Neural cell (in vitro differentiated cells): Measurements from ENCODE around the gene RELT. TPM values are rescaled to one million over a fixed set of nuclear protein-coding genes. Genes with fewer than 3 reads are reported as not detected.

Source experiments
- H2AFZ ChIP-seq: fragments of 200-600, 300-800 bp; sonication (generic), shearing (Covaris generic); 2 replicates; pipeline ENCODE4 v1.6.0; 2014; ENCODE audit warnings: low read depth, mild to moderate bottlenecking, antibody characterized with exemption, low read length, moderate library complexity
- H3F3A ChIP-seq: fragments of 200-600 bp; shearing (Covaris generic); 2 replicates; pipeline ENCODE4 v1.6.1; 2016; ENCODE audit warnings: mild to moderate bottlenecking, moderate library complexity, mixed read lengths, antibody characterized with exemption, low read length; ENCODE audit not compliant: insufficient read depth, poor library complexity, severe bottlenecking
- H3K27ac ChIP-seq: fragments of 200-600, 300-800 bp; sonication (generic), shearing (Covaris generic); 2 replicates; pipeline ENCODE4 v1.5.1; 2014; ENCODE audit warnings: mild to moderate bottlenecking, low read length, moderate library complexity
- H3K27me3 ChIP-seq: fragments of 300-800, 200-600 bp; sonication (generic), shearing (Covaris generic); 2 replicates; pipeline ENCODE4 v1.6.0; 2014; ENCODE audit warnings: mild to moderate bottlenecking, low read depth, low read length, moderate library complexity; ENCODE audit not compliant: insufficient read depth
- H3K36me3 ChIP-seq: fragments of 300-800, 200-600 bp; sonication (generic), shearing (Covaris generic); 2 replicates; pipeline ENCODE4 v1.5.1; 2014; ENCODE audit warnings: mild to moderate bottlenecking, antibody characterized with exemption, low read length, moderate library complexity; ENCODE audit not compliant: insufficient read depth
- H3K4me2 ChIP-seq: fragments of 300-800, 200-600 bp; sonication (generic), shearing (Covaris generic); 2 replicates; pipeline ENCODE4 v1.6.0; 2014; ENCODE audit warnings: mild to moderate bottlenecking, low read length
- H3K4me3 ChIP-seq: fragments of 300-800, 200-600 bp; sonication (generic), shearing (Covaris generic); 2 replicates; pipeline ENCODE4 v1.5.1; 2014; ENCODE audit warnings: mild to moderate bottlenecking, low read length, moderate library complexity
- H3K79me2 ChIP-seq: fragments of 200-600 bp; shearing (Covaris generic); replicated peaks from 2 replicates; pipeline ENCODE4 v1.6.0; 2014; ENCODE audit warnings: mild to moderate bottlenecking, low read length, moderate library complexity; ENCODE audit not compliant: insufficient read depth
- H3K9ac ChIP-seq: fragments of 300-800, 200-600 bp; sonication (generic), shearing (Covaris generic); 2 replicates; pipeline ENCODE4 v1.6.1; 2016; ENCODE audit warnings: mild to moderate bottlenecking, low read length, mixed read lengths
- H3K9me2 ChIP-seq: fragments of 200-600 bp; shearing (Covaris generic); 2 replicates; pipeline ENCODE4 v1.6.1; 2016; ENCODE audit warnings: mild to moderate bottlenecking, low read length, mixed read lengths; ENCODE audit not compliant: insufficient read depth
- H3K9me3 ChIP-seq: fragments of 200-600, 300-800 bp; sonication (generic), shearing (Covaris generic); 2 replicates; pipeline ENCODE4 v1.6.1; 2016; ENCODE audit warnings: mild to moderate bottlenecking, mixed run types, low read length, moderate library complexity, mixed read lengths
- H4K20me1 ChIP-seq: fragments of 200-600 bp; shearing (Covaris generic); 2 replicates; pipeline ENCODE4 v1.6.1; 2016; ENCODE audit warnings: mild to moderate bottlenecking, mixed run types; ENCODE audit not compliant: insufficient read depth
- EP300 ChIP-seq: fragments of 450-650 bp; conservative IDR thresholded peaks from 2 replicates; pipeline ENCODE4 v1.6.1; 2014; ENCODE audit warnings: antibody characterized with exemption, mild to moderate bottlenecking, moderate library complexity; ENCODE audit not compliant: poor library complexity, severe bottlenecking
- EZH2 ChIP-seq: fragments of 200-600, 300-800 bp; shearing (Covaris generic), sonication (generic); IDR thresholded peaks from 2 replicates; pipeline ENCODE4 v1.6.1; 2014; ENCODE audit warnings: antibody characterized with exemption, low read length, borderline replicate concordance, mild to moderate bottlenecking; ENCODE audit not compliant: insufficient read depth, poor library complexity, severe bottlenecking
- MXI1 ChIP-seq: fragments of 450-650 bp; conservative IDR thresholded peaks from 2 replicates; pipeline ENCODE4 v1.6.1; 2014; ENCODE audit warnings: antibody characterized with exemption, mild to moderate bottlenecking; ENCODE audit not compliant: poor library complexity, severe bottlenecking
- POLR2AphosphoS5 ChIP-seq: IDR thresholded peaks from 2 replicates; pipeline ENCODE4 v1.6.1; 2012
- RAD21 ChIP-seq: fragments of 450-650 bp; conservative IDR thresholded peaks from 2 replicates; pipeline ENCODE4 v1.6.1; 2014; ENCODE audit warnings: antibody characterized with exemption, mild to moderate bottlenecking, moderate library complexity
- SMC3 ChIP-seq: fragments of 450-650 bp; conservative IDR thresholded peaks from 2 replicates; pipeline ENCODE4 v1.6.1; 2014; ENCODE audit warnings: antibody characterized with exemption, mild to moderate bottlenecking, moderate library complexity; ENCODE audit not compliant: poor library complexity
- TAF1 ChIP-seq: IDR thresholded peaks from 2 replicates; pipeline ENCODE4 v1.6.1; 2012; ENCODE audit warnings: low read depth
- polyA plus RNA-seq: library from polyadenylated mRNA; depleted of rRNA; stranded (reverse); fragments of >200 nt; gene quantifications from 2 replicates; pipeline ENCODE4 v1.2.3, GENCODE V29; 2014
- TF ChIP-seq, protein P1 (sequence below): fragments of 450-650 bp; IDR thresholded peaks from 2 replicates; pipeline ENCODE4 v1.5.1; 2014; ENCODE audit warnings: antibody characterized with exemption, mild to moderate bottlenecking, moderate library complexity; ENCODE audit not compliant: poor library complexity, severe bottlenecking
- TF ChIP-seq, protein P2 (sequence below): IDR thresholded peaks from 2 replicates; pipeline ENCODE4 v1.6.1; 2012; ENCODE audit warnings: borderline replicate concordance

RELT gene
- polyA plus RNA-seq, 1 donor from 2014 or later, result 12.4 TPM

GRCh38 chr11:73333640-73334383 lies 42.4 kb upstream of the RELT start:
- no peak overlapping the region for H3K9ac ChIP-seq
- H4K20me1 ChIP-seq, result no peaks in the 10 kb centered on the region
- no peak for TF ChIP-seq EZH2
- TF ChIP-seq, protein P1, sequence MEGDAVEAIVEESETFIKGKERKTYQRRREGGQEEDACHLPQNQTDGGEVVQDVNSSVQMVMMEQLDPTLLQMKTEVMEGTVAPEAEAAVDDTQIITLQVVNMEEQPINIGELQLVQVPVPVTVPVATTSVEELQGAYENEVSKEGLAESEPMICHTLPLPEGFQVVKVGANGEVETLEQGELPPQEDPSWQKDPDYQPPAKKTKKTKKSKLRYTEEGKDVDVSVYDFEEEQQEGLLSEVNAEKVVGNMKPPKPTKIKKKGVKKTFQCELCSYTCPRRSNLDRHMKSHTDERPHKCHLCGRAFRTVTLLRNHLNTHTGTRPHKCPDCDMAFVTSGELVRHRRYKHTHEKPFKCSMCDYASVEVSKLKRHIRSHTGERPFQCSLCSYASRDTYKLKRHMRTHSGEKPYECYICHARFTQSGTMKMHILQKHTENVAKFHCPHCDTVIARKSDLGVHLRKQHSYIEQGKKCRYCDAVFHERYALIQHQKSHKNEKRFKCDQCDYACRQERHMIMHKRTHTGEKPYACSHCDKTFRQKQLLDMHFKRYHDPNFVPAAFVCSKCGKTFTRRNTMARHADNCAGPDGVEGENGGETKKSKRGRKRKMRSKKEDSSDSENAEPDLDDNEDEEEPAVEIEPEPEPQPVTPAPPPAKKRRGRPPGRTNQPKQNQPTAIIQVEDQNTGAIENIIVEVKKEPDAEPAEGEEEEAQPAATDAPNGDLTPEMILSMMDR, result no peak
- no peak for TF ChIP-seq MXI1
- TF ChIP-seq SMC3, result no peak
- TF ChIP-seq, protein P2, sequence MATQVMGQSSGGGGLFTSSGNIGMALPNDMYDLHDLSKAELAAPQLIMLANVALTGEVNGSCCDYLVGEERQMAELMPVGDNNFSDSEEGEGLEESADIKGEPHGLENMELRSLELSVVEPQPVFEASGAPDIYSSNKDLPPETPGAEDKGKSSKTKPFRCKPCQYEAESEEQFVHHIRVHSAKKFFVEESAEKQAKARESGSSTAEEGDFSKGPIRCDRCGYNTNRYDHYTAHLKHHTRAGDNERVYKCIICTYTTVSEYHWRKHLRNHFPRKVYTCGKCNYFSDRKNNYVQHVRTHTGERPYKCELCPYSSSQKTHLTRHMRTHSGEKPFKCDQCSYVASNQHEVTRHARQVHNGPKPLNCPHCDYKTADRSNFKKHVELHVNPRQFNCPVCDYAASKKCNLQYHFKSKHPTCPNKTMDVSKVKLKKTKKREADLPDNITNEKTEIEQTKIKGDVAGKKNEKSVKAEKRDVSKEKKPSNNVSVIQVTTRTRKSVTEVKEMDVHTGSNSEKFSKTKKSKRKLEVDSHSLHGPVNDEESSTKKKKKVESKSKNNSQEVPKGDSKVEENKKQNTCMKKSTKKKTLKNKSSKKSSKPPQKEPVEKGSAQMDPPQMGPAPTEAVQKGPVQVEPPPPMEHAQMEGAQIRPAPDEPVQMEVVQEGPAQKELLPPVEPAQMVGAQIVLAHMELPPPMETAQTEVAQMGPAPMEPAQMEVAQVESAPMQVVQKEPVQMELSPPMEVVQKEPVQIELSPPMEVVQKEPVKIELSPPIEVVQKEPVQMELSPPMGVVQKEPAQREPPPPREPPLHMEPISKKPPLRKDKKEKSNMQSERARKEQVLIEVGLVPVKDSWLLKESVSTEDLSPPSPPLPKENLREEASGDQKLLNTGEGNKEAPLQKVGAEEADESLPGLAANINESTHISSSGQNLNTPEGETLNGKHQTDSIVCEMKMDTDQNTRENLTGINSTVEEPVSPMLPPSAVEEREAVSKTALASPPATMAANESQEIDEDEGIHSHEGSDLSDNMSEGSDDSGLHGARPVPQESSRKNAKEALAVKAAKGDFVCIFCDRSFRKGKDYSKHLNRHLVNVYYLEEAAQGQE, result no peak
- TF ChIP-seq EP300, result no peak
- no peak for TF ChIP-seq POLR2AphosphoS5
- TF ChIP-seq TAF1, result no peak
- no peak for TF ChIP-seq RAD21
- no peak overlapping the region for H3K27ac ChIP-seq
- H2AFZ ChIP-seq, result no peak overlapping the region
- no peaks in the 10 kb centered on the region for H3K9me3 ChIP-seq
- no peaks in the 10 kb centered on the region for H3K36me3 ChIP-seq
- peaks cover 9% of the 10 kb centered on the region for H3K79me2 ChIP-seq
- no peaks in the 10 kb centered on the region for H3K9me2 ChIP-seq
- H3K27me3 ChIP-seq, result no peaks in the 10 kb centered on the region
- no peak overlapping the region for H3K4me3 ChIP-seq
- no peak overlapping the region for H3K4me2 ChIP-seq
- no peaks in the 10 kb centered on the region for H3F3A ChIP-seq

DNA sequence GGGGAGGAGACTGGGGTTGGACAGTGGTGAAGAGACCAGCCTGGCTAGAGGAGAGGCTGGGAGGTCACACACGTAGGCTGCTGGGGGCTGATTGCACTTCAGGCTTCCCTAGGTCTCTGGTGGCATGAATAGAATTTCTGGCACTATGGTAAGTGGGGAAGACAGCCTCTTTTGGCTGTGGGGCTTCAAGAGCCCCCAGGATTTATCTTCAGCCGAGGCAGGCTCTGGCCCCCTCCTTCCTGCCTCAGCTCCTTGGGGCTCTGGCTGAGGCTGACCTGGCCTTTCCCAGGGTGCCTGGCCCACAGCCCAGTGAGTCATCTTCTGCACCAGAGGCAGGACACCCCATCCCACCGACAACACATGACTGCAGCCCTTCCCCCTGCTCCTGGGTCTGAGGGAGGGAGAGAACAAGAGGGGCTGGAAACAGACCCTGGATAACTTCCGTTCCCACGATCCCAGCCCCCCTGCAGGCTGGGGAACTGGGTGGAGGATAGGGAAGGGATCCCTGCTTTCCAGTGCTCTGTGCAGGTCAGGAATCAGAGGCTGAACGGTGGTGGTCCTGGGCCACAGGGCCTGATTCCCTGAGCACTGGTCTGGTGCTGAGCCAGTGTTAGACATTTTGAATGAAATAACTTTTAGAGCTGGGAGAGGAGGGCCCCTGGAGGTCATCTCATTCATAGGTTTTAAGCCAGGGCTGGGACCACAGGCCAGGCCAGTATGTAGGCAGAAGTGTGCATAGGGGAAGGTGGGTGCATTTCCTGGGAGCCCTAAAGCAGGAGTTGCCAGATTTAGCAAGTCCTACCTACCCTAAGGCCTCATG lies 41.6 kb upstream of the RELT start:
- H4K20me1 ChIP-seq, result no peaks in the 10 kb centered on the region

More for the DNA sequence above, 41.6 kb upstream of the RELT start:
- Histone ChIP-seq H3K4me3 (no peak overlapping the region), H3K36me3 (no peaks in the 10 kb centered on the region), H3F3A (no peaks in the 10 kb centered on the region), H3K9me2 (no peaks in the 10 kb centered on the region), H3K27me3 (no peaks in the 10 kb centered on the region), H3K27ac (no peak overlapping the region), H3K9ac (no peak overlapping the region), H2AFZ (no peak overlapping the region), H3K4me2 (no peak overlapping the region), H3K79me2 (peaks cover 9% of the 10 kb centered on the region), H3K9me3 (no peaks in the 10 kb centered on the region)
- TF ChIP-seq POLR2AphosphoS5 (no peak), MXI1 (no peak), RAD21 (no peak), EZH2 (no peak), TAF1 (no peak), EP300 (no peak), SMC3 (no peak)
- TF ChIP-seq, protein P2, result no peak
- TF ChIP-seq, protein P1, result no peak
